HCT116 (cell line): ENCODE measurements around the gene LDB2. TPM values are rescaled to one million over a fixed set of nuclear protein-coding genes. Genes with fewer than 3 reads are reported as not detected.

Experiments used
- ATAC-seq: fragments of 200-7000 bp; cut with Tn5 transposase; 2 replicates; pipeline ENCODE4 v1.9.1; 2020; ENCODE audit warnings: mild to moderate bottlenecking, moderate library complexity
- BruUV-seq: library from RNA; stranded (reverse); fragments of 400-500 nt; replicated peaks from 2 replicates; lab custom pipeline; 2021; lab: Mats Ljungman, UMichigan
- CTCF ChIA-PET: fragments of 300-600 bp; sonication (Branson Sonifier 250); formaldehyde crosslinking; loops from one replicate; lab custom pipeline; 2021; ENCODE audit warnings: antibody characterized with exemption; lab: Charles Lee
- POLR2A ChIA-PET: fragments of 300-600, 350-600 bp; sonication (Branson Sonifier 250); formaldehyde crosslinking; loops from one replicate; lab custom pipeline; 2021; ENCODE audit warnings: antibody characterized with exemption; lab: Charles Lee
- RAD21 ChIA-PET, 2 experiments: fragments of 300-600 bp; sonication (Branson Sonifier 250); formaldehyde crosslinking; loops; one replicate each; lab custom pipeline; 2023; ENCODE audit warnings: low total read pairs in 2 of 2; ENCODE audit not compliant: uncharacterized antibody in 2 of 2, unreplicated experiment in 2 of 2, low non-redundant PET in 1 of 2; lab: Charles Lee
- DNase-seq: peaks from one replicate; pipeline ENCODE4 v3.0.0-alpha.2; 2010; ENCODE audit warnings: low read depth, low spot score
- H2AFZ ChIP-seq: fragments of 200-600 bp; shearing (Covaris generic), sonication (generic); 2 replicates; pipeline ENCODE4 v1.6.1; 2017; ENCODE audit warnings: low read depth, mixed run types, mixed read lengths, antibody characterized with exemption, low read length; ENCODE audit not compliant: poor library complexity, severe bottlenecking
- H3K27ac ChIP-seq: 2 replicates; pipeline ENCODE4 v1.5.1; 2012; ENCODE audit warnings: low read depth, low read length
- H3K27me3 ChIP-seq: fragments of 200-600 bp; sonication (generic); 2 replicates; pipeline ENCODE4 v1.6.1; 2016; ENCODE audit warnings: mixed run types, low read length, mixed read lengths; ENCODE audit not compliant: insufficient read depth
- H3K36me3 ChIP-seq, 2 experiments: fragments of 200-500 bp in 1 of 2; fragments of 200-600 bp in 1 of 2; sonication (Bioruptor generic) in 1 of 2; sonication (generic) in 1 of 2; 2 replicates each; pipeline versions ENCODE4 v1.5.1 to v1.6.1; 2014 to 2016; ENCODE audit warnings: low read length in 2 of 2, inconsistent platforms in 1 of 2, mixed read lengths in 1 of 2, mixed run types in 1 of 2; ENCODE audit not compliant: insufficient read depth in 2 of 2, control insufficient read depth in 1 of 2
- H3K4me1 ChIP-seq, 2 experiments: fragments of 200-600 bp in 1 of 2; sonication (generic) in 1 of 2; 2 replicates each; pipeline versions ENCODE4 v1.5.1 to v1.6.1; 2012 to 2017; ENCODE audit warnings: low read length in 2 of 2, inconsistent platforms in 1 of 2, mild to moderate bottlenecking in 1 of 2, mixed read lengths in 1 of 2, mixed run types in 1 of 2, moderate library complexity in 1 of 2; ENCODE audit not compliant: insufficient read depth in 2 of 2, control insufficient read depth in 1 of 2
- H3K4me2 ChIP-seq: fragments of 200-600 bp; sonication (generic); 2 replicates; pipeline ENCODE4 v1.6.1; 2017; ENCODE audit warnings: mixed run types, low read length, mixed read lengths
- H3K4me3 ChIP-seq, 2 experiments: fragments of 200-600 bp in 1 of 2; sonication (generic) in 1 of 2; replicated peaks in 1 of 2; 2 replicates each; pipeline ENCODE4 v1.5.1; 2011 to 2016; ENCODE audit warnings: low read length in 2 of 2, control low read depth in 1 of 2, low read depth in 1 of 2, mild to moderate bottlenecking in 1 of 2, mixed read lengths in 1 of 2, mixed run types in 1 of 2
- H3K79me2 ChIP-seq: fragments of 200-600 bp; sonication (generic); 2 replicates; pipeline ENCODE4 v1.6.1; 2017; ENCODE audit warnings: mild to moderate bottlenecking, mixed run types, low read length, moderate library complexity, mixed read lengths; ENCODE audit not compliant: insufficient read depth
- H3K9ac ChIP-seq: fragments of 200-600 bp; sonication (generic); 2 replicates; pipeline ENCODE4 v1.6.1; 2016; ENCODE audit warnings: low read length, mixed read lengths
- H3K9me2 ChIP-seq: fragments of 200-600 bp; sonication (generic), shearing (Covaris generic); 2 replicates; pipeline ENCODE4 v1.6.1; 2017; ENCODE audit warnings: mixed run types, mild to moderate bottlenecking, moderate library complexity; ENCODE audit not compliant: insufficient read depth
- H3K9me3 ChIP-seq, 2 experiments: fragments of 200-500 bp in 1 of 2; fragments of 200-600 bp in 1 of 2; sonication (Bioruptor generic) in 1 of 2; sonication (generic) in 1 of 2; 2 replicates each; pipeline ENCODE4 v1.6.1; 2014 to 2017; ENCODE audit warnings: low read length in 2 of 2, mixed read lengths in 2 of 2, inconsistent platforms in 1 of 2, low read depth in 1 of 2, mild to moderate bottlenecking in 1 of 2, mixed run types in 1 of 2, moderate library complexity in 1 of 2; ENCODE audit not compliant: control insufficient read depth in 1 of 2, insufficient read depth in 1 of 2
- H4K20me1 ChIP-seq: fragments of 200-600 bp; sonication (generic), shearing (Covaris generic); 2 replicates; pipeline ENCODE4 v1.6.1; 2017; ENCODE audit warnings: mixed run types, mild to moderate bottlenecking, moderate library complexity; ENCODE audit not compliant: insufficient read depth
- CBX3 ChIP-seq: IDR thresholded peaks from 2 replicates; pipeline ENCODE4 v1.6.1; 2012; ENCODE audit warnings: low read depth
- CTCF ChIP-seq, 3 experiments: fragments of 200-600 bp in 1 of 3; sonication (generic) in 1 of 3; IDR thresholded peaks in 2 of 3; conservative IDR thresholded peaks in 1 of 3; 2 replicates each; pipeline ENCODE4 v1.5.1; 2012 to 2017; ENCODE audit warnings: low read depth in 2 of 3, low read length in 2 of 3, antibody characterized with exemption in 1 of 3, borderline replicate concordance in 1 of 3, control low read depth in 1 of 3, mild to moderate bottlenecking in 1 of 3, mixed read lengths in 1 of 3, mixed run types in 1 of 3, moderate library complexity in 1 of 3; ENCODE audit not compliant: insufficient read depth in 1 of 3
- EGR1 ChIP-seq: IDR thresholded peaks from 2 replicates; pipeline ENCODE4 v1.6.1; 2012; ENCODE audit warnings: low read depth
- EZH2 ChIP-seq: fragments of 200-600 bp; sonication (generic); IDR thresholded peaks from 2 replicates; pipeline ENCODE4 v1.6.1; 2017; ENCODE audit warnings: antibody characterized with exemption, mixed run types
- POLR2AphosphoS5 ChIP-seq: IDR thresholded peaks from 2 replicates; pipeline ENCODE4 v1.6.1; 2011; ENCODE audit warnings: mild to moderate bottlenecking, low read depth, low read length, moderate library complexity
- SP1 ChIP-seq: IDR thresholded peaks from 2 replicates; pipeline ENCODE4 v1.6.1; 2012; ENCODE audit warnings: low read depth
- SRF ChIP-seq: IDR thresholded peaks from 2 replicates; pipeline ENCODE4 v1.6.1; 2012; ENCODE audit warnings: low read depth
- YY1 ChIP-seq: IDR thresholded peaks from 2 replicates; pipeline ENCODE4 v1.6.1; 2011; ENCODE audit warnings: low read length, low read depth, moderate library complexity, mild to moderate bottlenecking; ENCODE audit not compliant: insufficient replicate concordance; ENCODE audit errors: extremely low read depth
- intact Hi-C: fragments of 100-400 bp; cut with micrococcal nuclease; formaldehyde crosslinking; loops from 2 replicates; pipeline ENCODE4 v1.10.0; 2022
- total RNA-seq: library from RNA; stranded (reverse); gene quantifications from one replicate; pipeline ENCODE4 v1.2.1, GENCODE V29; 2021; ENCODE audit not compliant: unreplicated experiment
- TF ChIP-seq, protein P1 (sequence below): IDR thresholded peaks from 2 replicates; pipeline ENCODE4 v1.6.1; 2012
- TF ChIP-seq, protein P2 (sequence below): IDR thresholded peaks from 2 replicates; pipeline ENCODE4 v1.6.1; 2012

Gene LDB2
- total RNA-seq, 1 experiment from 2014 or later: 0.12 TPM

- H4K20me1 ChIP-seq: no peaks in the 10 kb centered on the region
- BruUV-seq: no TSS peak
- no peaks in the 10 kb centered on the region for H3K4me1 ChIP-seq
- CTCF ChIA-PET: no interaction called here
- H3K27ac ChIP-seq: no peak overlapping the region
- DNase-seq: no peak
- RAD21 ChIA-PET: no interaction called here
- H3K79me2 ChIP-seq: no peaks in the 10 kb centered on the region
- H3K27me3 ChIP-seq: no peaks in the 10 kb centered on the region
- no peak for ATAC-seq
- TF ChIP-seq CTCF (IDR thresholded peaks at IDR 0.05 in 2 of 3, conservative IDR thresholded peaks at IDR 0.05 in 1 of 3; ENCODE audit: borderline replicate concordance in 1 of 3, insufficient read depth in 1 of 3, low read depth in 2 of 3, low read length in 2 of 3): no peak
- TF ChIP-seq YY1: no peak
- TF ChIP-seq POLR2AphosphoS5: no peak
- no peak for TF ChIP-seq EGR1
- TF ChIP-seq EZH2: no peak
- no peak for TF ChIP-seq SP1
- TF ChIP-seq, protein P1, sequence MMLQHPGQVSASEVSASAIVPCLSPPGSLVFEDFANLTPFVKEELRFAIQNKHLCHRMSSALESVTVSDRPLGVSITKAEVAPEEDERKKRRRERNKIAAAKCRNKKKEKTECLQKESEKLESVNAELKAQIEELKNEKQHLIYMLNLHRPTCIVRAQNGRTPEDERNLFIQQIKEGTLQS: no peak
- TF ChIP-seq, protein P2, sequence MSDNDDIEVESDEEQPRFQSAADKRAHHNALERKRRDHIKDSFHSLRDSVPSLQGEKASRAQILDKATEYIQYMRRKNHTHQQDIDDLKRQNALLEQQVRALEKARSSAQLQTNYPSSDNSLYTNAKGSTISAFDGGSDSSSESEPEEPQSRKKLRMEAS: no peak
- no peak for TF ChIP-seq SRF
- TF ChIP-seq CBX3: no peak
- TF ChIP-seq, all 23 proteins: peak for 0
- POLR2A ChIA-PET: no interaction called here
- H3K4me3 ChIP-seq: no peak overlapping the region
- no peaks in the 10 kb centered on the region for H3K9me3 ChIP-seq
- no peak overlapping the region for H2AFZ ChIP-seq
- H3K4me2 ChIP-seq: no peak overlapping the region
- intact Hi-C loops: no loop called here
- no peak overlapping the region for H3K9ac ChIP-seq
- no peaks in the 10 kb centered on the region for H3K9me2 ChIP-seq
- H3K36me3 ChIP-seq: no peaks in the 10 kb centered on the region
These were observed 289.2 kb downstream of the LDB2 start for GRCh38 chr4:16609170-16609758.
